Right lobe of liver (tissue), 6 donors: ENCODE data around the gene RARRES2. TPM values are rescaled to one million over a fixed set of nuclear protein-coding genes. Genes with fewer than 3 reads are reported as not detected.

Source experiments
- ATAC-seq, 4 donors: fragments of 200-7000 bp; cut with Tn5 transposase; one replicate each; pipeline ENCODE4 v1.9.1; 2020; ENCODE audit warnings: mild to moderate bottlenecking in 4 of 4, moderate library complexity in 4 of 4
- DNase-seq, 3 donors: peaks; one replicate each; pipeline ENCODE4 v3.0.0-alpha.2; 2020
- H3K27ac ChIP-seq, 3 donors: fragments of 200-600 bp; one replicate each; pipeline ENCODE4 v1.8.0; 2022
- H3K27me3 ChIP-seq, 2 donors: fragments of 200-600 bp; one replicate each; pipeline ENCODE4 v1.8.0; 2022
- H3K36me3 ChIP-seq, 4 donors: fragments of 200-600 bp; sonication (generic) in 1 of 4; one replicate each; pipeline versions ENCODE4 v1.5.1 to v1.8.0; 2017 to 2022; ENCODE audit warnings: control low read depth in 1 of 4
- H3K4me1 ChIP-seq, 4 donors: fragments of 200-600 bp; sonication (generic) in 1 of 4; one replicate each; pipeline versions ENCODE4 v1.5.1 to v1.8.0; 2017 to 2022; ENCODE audit warnings: control low read depth in 1 of 4
- H3K4me3 ChIP-seq, 3 donors: fragments of 200-600 bp; one replicate each; pipeline ENCODE4 v1.8.0; 2022
- H3K9me3 ChIP-seq, 4 donors: fragments of 200-600 bp; sonication (generic) in 1 of 4; one replicate each; pipeline versions ENCODE4 v1.5.1 to v1.8.0; 2017 to 2022; ENCODE audit warnings: control low read depth in 1 of 4
- POLR2A ChIP-seq: fragments of 450-650 bp; IDR thresholded peaks from one replicate; pipeline ENCODE4 v1.6.1; 2017; ENCODE audit warnings: antibody characterized with exemption, mild to moderate bottlenecking
- WGBS: methylation state at CpG from one replicate; pipeline ENCODE4 v1.1.6; 2018; ENCODE audit warnings: low coverage, low lambda C conversion rate; ENCODE audit not compliant: insufficient coverage; ENCODE audit errors: missing lambda C conversion rate; 5-methylcytosine and 5-hydroxymethylcytosine counted together
- intact Hi-C, 2 donors: fragments of 100-400 bp; cut with DNase I; formaldehyde crosslinking; loops; one replicate each; pipeline versions ENCODE4 v1.11.2 to v1.14.1; 2022
- total RNA-seq, 6 experiments: library from RNA; depleted of rRNA in 2 of 6; stranded (reverse); fragments of >200 nt in 2 of 6; fragmentation: NEBNext Ultra II Directional in 3 of 6; extraction: Animal tissue kit (Norgen Biotek cat#: 25700) in 3 of 6; gene quantifications; one replicate each; pipeline versions ENCODE4 v1.1.0 to v1.2.4, GENCODE V29; 2016 to 2023
- TF ChIP-seq, protein P1 (sequence below), 4 donors: fragments of 200-600 bp in 3 of 4; fragments of 450-650 bp in 1 of 4; IDR thresholded peaks; one replicate each; pipeline versions ENCODE4 v1.5.1 to v1.8.0; 2016 to 2022; ENCODE audit warnings: antibody characterized with exemption in 4 of 4, mild to moderate bottlenecking in 2 of 4
- donor health status: DM: no; HTN: yes; CAD: no.
- donor health status: DM: no; HTN: no; CAD: no.
- donor health status: DM: no; HTN: no; CAD: no.
- donor health status: DM: no; HTN: yes; CAD: no.
- donor health status: DM: no; HTN: yes; CAD: no.

Gene RARRES2
- total RNA-seq, 6 experiments from 2014 or later: 552 to 948 (median 788) TPM

DNA sequence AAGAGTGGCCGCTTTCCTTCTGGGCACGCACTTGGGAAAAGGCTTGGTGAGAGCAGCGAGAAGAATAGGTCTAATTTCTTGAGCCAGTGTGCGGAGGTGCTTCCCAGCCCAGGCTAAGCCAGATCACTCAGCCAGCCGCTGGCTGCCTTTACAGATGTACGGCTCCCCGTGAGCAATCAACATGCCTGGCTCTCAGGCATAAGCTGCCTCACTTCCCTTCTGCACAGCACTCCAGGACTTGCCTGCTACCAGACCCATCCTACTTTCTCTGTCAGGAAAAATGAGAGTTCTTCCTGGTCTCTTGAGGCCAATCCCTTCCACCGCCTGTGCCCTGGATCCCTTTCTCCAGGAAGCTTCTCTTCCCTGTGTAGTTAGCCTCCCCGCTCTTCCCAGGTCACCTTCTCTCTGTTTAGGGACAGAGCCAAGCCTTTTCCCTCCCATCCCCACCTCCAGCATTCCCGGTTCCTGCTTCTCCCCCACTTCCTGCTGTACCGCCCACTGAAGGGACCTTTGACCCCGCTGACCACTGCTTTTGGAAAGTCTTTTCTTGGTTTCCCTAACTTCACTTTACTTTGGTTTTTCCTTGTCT lies 17.0 kb downstream of the RARRES2 start:
- DNase-seq (peak in 2 of 3 donors; percentile 68 to 74), ATAC-seq (peak; percentile 38 to 62 (median 62))
- no peaks in the 10 kb centered on the region for H3K9me3 ChIP-seq
- TF ChIP-seq, protein P1, sequence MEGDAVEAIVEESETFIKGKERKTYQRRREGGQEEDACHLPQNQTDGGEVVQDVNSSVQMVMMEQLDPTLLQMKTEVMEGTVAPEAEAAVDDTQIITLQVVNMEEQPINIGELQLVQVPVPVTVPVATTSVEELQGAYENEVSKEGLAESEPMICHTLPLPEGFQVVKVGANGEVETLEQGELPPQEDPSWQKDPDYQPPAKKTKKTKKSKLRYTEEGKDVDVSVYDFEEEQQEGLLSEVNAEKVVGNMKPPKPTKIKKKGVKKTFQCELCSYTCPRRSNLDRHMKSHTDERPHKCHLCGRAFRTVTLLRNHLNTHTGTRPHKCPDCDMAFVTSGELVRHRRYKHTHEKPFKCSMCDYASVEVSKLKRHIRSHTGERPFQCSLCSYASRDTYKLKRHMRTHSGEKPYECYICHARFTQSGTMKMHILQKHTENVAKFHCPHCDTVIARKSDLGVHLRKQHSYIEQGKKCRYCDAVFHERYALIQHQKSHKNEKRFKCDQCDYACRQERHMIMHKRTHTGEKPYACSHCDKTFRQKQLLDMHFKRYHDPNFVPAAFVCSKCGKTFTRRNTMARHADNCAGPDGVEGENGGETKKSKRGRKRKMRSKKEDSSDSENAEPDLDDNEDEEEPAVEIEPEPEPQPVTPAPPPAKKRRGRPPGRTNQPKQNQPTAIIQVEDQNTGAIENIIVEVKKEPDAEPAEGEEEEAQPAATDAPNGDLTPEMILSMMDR (IDR thresholded peaks at IDR 0.05): no peak
- TF ChIP-seq POLR2A: peak; percentile 81
- peak overlapping the region; percentile 70 to 82 (median 78) for H3K4me3 ChIP-seq
- peak overlapping the region; percentile 97 to 100 (median 98) for H3K27ac ChIP-seq
- peaks cover 0 to 40% (median 16%) of the 10 kb centered on the region in 4 donors for H3K4me1 ChIP-seq
- WGBS: 28% methylated on average over 7 of the region's 12 CpGs
- intact Hi-C loops: no loop called here
- peaks cover 0 to 14% (median under 1%) of the 10 kb centered on the region in 4 donors for H3K36me3 ChIP-seq
- no peaks in the 10 kb centered on the region for H3K27me3 ChIP-seq

DNA sequence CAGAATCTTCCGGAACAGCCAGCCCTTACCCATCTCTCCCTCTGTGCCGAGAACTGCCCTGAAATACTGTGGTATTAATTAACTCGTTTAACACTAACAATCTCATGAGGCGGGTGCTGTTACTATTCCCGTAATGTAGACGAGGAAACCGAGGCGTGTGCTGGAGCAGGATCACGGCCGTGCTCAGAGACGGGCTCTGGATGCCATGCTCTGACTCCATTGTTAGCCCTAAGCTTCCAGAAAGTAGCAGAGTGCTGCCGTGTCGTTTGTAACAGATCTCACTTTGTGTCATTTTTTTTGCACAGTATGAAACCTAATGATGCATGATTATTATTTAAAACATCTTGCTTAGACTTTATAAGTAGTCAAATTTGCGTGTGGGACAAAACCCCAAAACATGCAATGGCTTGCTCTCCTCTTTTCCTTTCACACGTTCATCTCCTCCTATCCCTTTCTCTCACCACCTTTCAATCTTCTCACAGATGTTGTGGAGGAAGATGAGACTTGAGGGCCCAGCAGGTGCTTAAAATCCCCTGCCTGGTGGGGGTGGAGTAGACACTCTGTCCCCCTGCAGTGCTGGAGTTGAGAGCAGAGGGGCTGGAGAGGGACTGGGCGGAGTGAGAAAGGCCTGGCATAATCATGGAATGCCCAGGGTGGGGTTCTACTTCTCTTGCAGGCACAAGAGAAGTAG lies 17.6 kb downstream of the RARRES2 start:
- no peak for TF ChIP-seq POLR2A
- TF ChIP-seq, protein P1 (IDR thresholded peaks at IDR 0.05): no peak
- no peak for DNase-seq
- intact Hi-C loops: no loop called here
- Histone ChIP-seq H3K9me3 (no peaks in the 10 kb centered on the region), H3K4me3 (peak overlapping the region; percentile 70 to 82 (median 78)), H3K4me1 (peaks cover 0 to 45% (median 16%) of the 10 kb centered on the region in 4 donors), H3K27me3 (no peaks in the 10 kb centered on the region), H3K27ac (peak overlapping the region; percentile 97 to 100 (median 98)), H3K36me3 (peaks cover 0 to 14% (median 0%) of the 10 kb centered on the region in 4 donors)
- 14% methylated on average over 13 of the region's 16 CpGs for WGBS
- ATAC-seq: peak; percentile 1 to 18 (median 9)

DNA sequence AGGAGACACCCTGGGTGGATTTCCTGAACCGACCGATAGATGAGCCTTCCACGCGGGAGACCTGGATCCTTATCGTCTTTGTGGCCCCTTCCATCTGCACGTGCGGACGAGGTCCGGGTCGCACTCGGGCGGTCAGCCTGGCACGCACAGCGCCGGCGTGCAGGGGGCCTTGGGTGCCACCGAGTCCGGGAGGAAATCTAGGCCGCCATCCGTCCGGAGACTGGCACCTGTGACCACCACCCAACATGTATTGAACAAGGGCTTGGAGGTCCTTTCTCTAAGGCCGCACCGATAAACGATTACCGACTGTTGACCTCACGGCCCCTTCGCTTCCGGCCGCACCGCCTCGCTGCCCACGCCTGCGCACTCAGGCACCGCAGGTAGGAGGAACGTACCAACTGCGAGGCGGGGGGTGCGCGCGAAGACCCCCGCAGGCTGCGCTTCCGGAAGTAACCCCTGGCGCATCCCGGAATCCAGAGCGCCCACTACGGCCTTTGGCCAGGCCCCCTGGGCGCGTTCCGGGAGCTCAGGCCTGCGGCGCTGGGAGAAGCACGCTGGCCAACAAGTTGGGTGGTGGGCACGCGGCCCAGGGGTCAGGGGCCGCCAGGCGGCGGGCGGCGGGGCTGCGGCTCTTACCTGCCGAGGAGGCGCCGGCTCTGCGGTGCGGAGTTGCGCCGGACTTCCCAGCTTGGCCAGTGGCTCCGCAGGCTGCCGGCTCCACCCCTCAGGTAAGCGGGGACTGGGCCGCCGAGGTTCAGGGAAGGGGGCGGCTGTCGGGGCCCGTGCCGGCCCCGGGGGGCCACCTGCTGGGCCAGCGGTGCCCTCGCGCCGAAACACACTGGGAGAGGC lies 18.4 kb downstream of the RARRES2 start, which contains the start of the genes ACTR3C and LRRC61:
Gene ACTR3C, minus strand, starts transcription at position 713 of the 849 bp plus-strand sequence. CDS start 28,249 bp downstream, outside the sequence.
Gene LRRC61, plus strand, starts transcription at position 523 of the 849 bp plus-strand sequence. CDS start 13,507 bp downstream, outside the sequence.
- 2% methylated on average over 34 of the region's 82 CpGs for WGBS
- ATAC-seq (peak; percentile 62 to 79 (median 72)), DNase-seq (peak; percentile 77 to 83 (median 82))
- Histone ChIP-seq H3K9me3 (no peaks in the 10 kb centered on the region), H3K4me3 (peak within 1 kb of the TSS; percentile 70 to 82 (median 78)), H3K36me3 (peaks cover 0 to 8% (median under 1%) of the 10 kb centered on the region in 4 donors), H3K27me3 (no peaks in the 10 kb centered on the region), H3K27ac (peak within 1 kb of the TSS; percentile 97 to 100 (median 98)), H3K4me1 (peaks cover 0 to 47% (median 16%) of the 10 kb centered on the region in 4 donors)
- TF ChIP-seq, protein P1 (IDR thresholded peaks at IDR 0.05): peak; percentile 27 to 44 (median 33)
- TF ChIP-seq POLR2A: peak; percentile 74
- intact Hi-C loops: no loop called here
